Smooth muscle cell (in vitro differentiated cells): Measurements from ENCODE around the gene MED15. TPM values are rescaled to one million over a fixed set of nuclear protein-coding genes. Genes with fewer than 3 reads are reported as not detected.

Experiments used
- DNase-seq: peaks from one replicate; lab custom pipeline; 2025; ENCODE audit not compliant: unreplicated experiment; lab: John Stamatoyannopoulos, UW
- H2AFZ ChIP-seq: fragments of 200-600 bp; sonication (generic); 2 replicates; pipeline ENCODE4 v1.6.0; 2016; ENCODE audit warnings: antibody characterized with exemption, low read depth, mild to moderate bottlenecking
- H3F3A ChIP-seq: fragments of 200-600 bp; sonication (generic); 2 replicates; pipeline ENCODE4 v1.6.0; 2017; ENCODE audit warnings: antibody characterized with exemption, low read depth
- H3K27ac ChIP-seq: fragments of 200-600 bp; sonication (generic); 2 replicates; pipeline ENCODE4 v1.5.1; 2016; ENCODE audit warnings: low read depth, mild to moderate bottlenecking
- H3K27me3 ChIP-seq: fragments of 200-600 bp; sonication (generic); 2 replicates; pipeline ENCODE4 v1.6.1; 2016; ENCODE audit warnings: low read depth, mild to moderate bottlenecking
- H3K36me3 ChIP-seq: fragments of 200-600 bp; sonication (generic); 2 replicates; pipeline ENCODE4 v1.5.1; 2016; ENCODE audit warnings: low read depth
- H3K4me1 ChIP-seq: fragments of 200-600 bp; sonication (generic); 2 replicates; pipeline ENCODE4 v1.5.1; 2016; ENCODE audit warnings: low read depth
- H3K4me2 ChIP-seq: fragments of 200-600 bp; sonication (generic); 2 replicates; pipeline ENCODE4 v1.6.0; 2016; ENCODE audit warnings: mild to moderate bottlenecking
- H3K4me3 ChIP-seq: fragments of 200-600 bp; sonication (generic); 2 replicates; pipeline ENCODE4 v1.5.1; 2016; ENCODE audit warnings: mild to moderate bottlenecking
- H3K79me2 ChIP-seq: fragments of 200-600 bp; sonication (generic); 2 replicates; pipeline ENCODE4 v1.6.0; 2016; ENCODE audit warnings: low read depth, mild to moderate bottlenecking
- H3K9ac ChIP-seq: fragments of 200-600 bp; sonication (generic); 2 replicates; pipeline ENCODE4 v1.6.0; 2016; ENCODE audit warnings: low read depth
- H3K9me3 ChIP-seq: fragments of 200-600 bp; sonication (generic); replicated peaks from 2 replicates; pipeline ENCODE4 v1.5.1; 2016; ENCODE audit warnings: low read depth
- H4K20me1 ChIP-seq: fragments of 200-600 bp; sonication (generic); 2 replicates; pipeline ENCODE4 v1.6.0; 2016; ENCODE audit warnings: low read depth
- CTCF ChIP-seq: fragments of 200-600 bp; sonication (generic); IDR thresholded peaks from 2 replicates; pipeline ENCODE4 v1.5.1; 2017; ENCODE audit warnings: borderline replicate concordance, mild to moderate bottlenecking, antibody characterized with exemption; ENCODE audit not compliant: insufficient read depth, poor library complexity, severe bottlenecking
- WGBS: methylation state at CpG from one replicate; pipeline ENCODE4 v1.1.7; 2016; ENCODE audit warnings: low lambda C conversion rate; 5-methylcytosine and 5-hydroxymethylcytosine counted together
- polyA plus RNA-seq: library from polyadenylated mRNA; unstranded; fragments of >200 nt; fragmentation: Nextera tagmentation; extraction: Ambion mirVana; gene quantifications from 2 replicates; pipeline ENCODE4 v1.2.1, GENCODE V29; 2016
- total RNA-seq: library from RNA; depleted of rRNA; stranded (reverse); fragments of >200 nt; gene quantifications from 2 replicates; pipeline ENCODE4 v1.2.3, GENCODE V29; 2014

Gene MED15
- total and polyA plus RNA-seq, 2 experiments from 2014 or later = 25.3 to 70.5 TPM

- Histone ChIP-seq H3K9me3 (no peaks in the 10 kb centered on the region), H4K20me1 (no peaks in the 10 kb centered on the region), H3K27ac (no peak overlapping the region), H3F3A (no peaks in the 10 kb centered on the region), H2AFZ (no peak overlapping the region), H3K4me1 (no peaks in the 10 kb centered on the region), H3K36me3 (no peaks in the 10 kb centered on the region), H3K4me3 (no peak overlapping the region), H3K27me3 (no peaks in the 10 kb centered on the region), H3K4me2 (no peak overlapping the region), H3K9ac (no peak overlapping the region), H3K79me2 (no peaks in the 10 kb centered on the region)
- DNase-seq = no peak
- TF ChIP-seq CTCF = no peak
- 90% methylated on average over 3 of the region's 3 CpGs for WGBS
Measured at GRCh38 chr22:20595461-20595860, 88.1 kb downstream of the MED15 start.

GRCh38 chr22:20599117-20599516 is 91.7 kb downstream of the MED15 start:
- no peaks in the 10 kb centered on the region for H3K79me2 ChIP-seq
- H3F3A ChIP-seq = no peaks in the 10 kb centered on the region
- H3K9me3 ChIP-seq = no peaks in the 10 kb centered on the region
- no peaks in the 10 kb centered on the region for H4K20me1 ChIP-seq
- H3K36me3 ChIP-seq = no peaks in the 10 kb centered on the region
- H3K4me3 ChIP-seq = no peak overlapping the region
- WGBS = 82% methylated on average over 5 of the region's 5 CpGs
- no peak overlapping the region for H3K9ac ChIP-seq
- H3K4me1 ChIP-seq = no peaks in the 10 kb centered on the region
- no peak overlapping the region for H2AFZ ChIP-seq
- H3K4me2 ChIP-seq = no peak overlapping the region
- no peaks in the 10 kb centered on the region for H3K27me3 ChIP-seq
- no peak for TF ChIP-seq CTCF
- no peak for DNase-seq
- H3K27ac ChIP-seq = no peak overlapping the region

GRCh38 chr22:20600137-20600673 is 92.8 kb downstream of the MED15 start:
- Histone ChIP-seq H3K4me1 (no peaks in the 10 kb centered on the region), H3K9ac (no peak overlapping the region), H3K4me3 (no peak overlapping the region), H3F3A (no peaks in the 10 kb centered on the region), H3K27me3 (no peaks in the 10 kb centered on the region), H3K36me3 (no peaks in the 10 kb centered on the region), H4K20me1 (no peaks in the 10 kb centered on the region), H2AFZ (no peak overlapping the region), H3K79me2 (no peaks in the 10 kb centered on the region), H3K9me3 (no peaks in the 10 kb centered on the region), H3K4me2 (no peak overlapping the region), H3K27ac (no peak overlapping the region)
- DNase-seq = no peak
- WGBS = 98% methylated on average over 8 of the region's 8 CpGs
- no peak for TF ChIP-seq CTCF

- no peak overlapping the region for H3K27ac ChIP-seq
- no peaks in the 10 kb centered on the region for H3K27me3 ChIP-seq
- H4K20me1 ChIP-seq = no peaks in the 10 kb centered on the region
- no peaks in the 10 kb centered on the region for H3K36me3 ChIP-seq
- H3K4me3 ChIP-seq = no peak overlapping the region
- H3K4me1 ChIP-seq = no peaks in the 10 kb centered on the region
- no peak for TF ChIP-seq CTCF
- H2AFZ ChIP-seq = no peak overlapping the region
- no peak for DNase-seq
- no peak overlapping the region for H3K9ac ChIP-seq
- H3K79me2 ChIP-seq = no peaks in the 10 kb centered on the region
- WGBS = 84% methylated on average over 7 of the region's 7 CpGs
- H3K4me2 ChIP-seq = no peak overlapping the region
- no peaks in the 10 kb centered on the region for H3K9me3 ChIP-seq
- H3F3A ChIP-seq = no peaks in the 10 kb centered on the region
Measured at GRCh38 chr22:20601308-20601707, 93.9 kb downstream of the MED15 start.
